ENCODE data around the gene RRBP1.
A peak's percentile ranks its signal among the peaks of the same experiment; 100 is the strongest.
"Not testable (repeated sequence)": the region's sequence is repeated elsewhere in the genome, so short reads cannot be mapped to it uniquely, and the experiment has no call there.

The RRBP1 gene

DNA sequence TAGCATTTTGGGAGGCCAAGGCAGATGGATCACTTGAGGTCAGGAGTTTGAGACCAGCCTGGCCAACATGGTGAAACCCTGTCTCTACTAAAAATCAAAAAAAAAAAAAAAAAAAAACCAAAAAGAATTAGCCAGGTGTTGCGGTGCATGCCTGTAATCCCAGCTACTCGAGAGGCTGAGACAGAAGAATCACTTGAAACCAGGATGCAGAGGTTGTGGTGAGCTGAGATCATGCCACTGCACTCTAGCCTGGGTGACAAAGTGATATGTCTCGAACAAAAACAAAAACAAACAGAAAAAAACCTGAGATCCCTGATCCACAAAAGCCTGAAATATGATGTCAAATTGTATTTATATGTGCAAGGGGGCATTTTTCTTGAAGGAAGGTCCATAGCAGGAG, 25.9 kb upstream of the RRBP1 start:
- not testable (repeated sequence) for DNase-seq

GRCh38 chr20:17706632-17707031, 24.6 kb upstream of the RRBP1 start:
- no peak for DNase-seq

DNA sequence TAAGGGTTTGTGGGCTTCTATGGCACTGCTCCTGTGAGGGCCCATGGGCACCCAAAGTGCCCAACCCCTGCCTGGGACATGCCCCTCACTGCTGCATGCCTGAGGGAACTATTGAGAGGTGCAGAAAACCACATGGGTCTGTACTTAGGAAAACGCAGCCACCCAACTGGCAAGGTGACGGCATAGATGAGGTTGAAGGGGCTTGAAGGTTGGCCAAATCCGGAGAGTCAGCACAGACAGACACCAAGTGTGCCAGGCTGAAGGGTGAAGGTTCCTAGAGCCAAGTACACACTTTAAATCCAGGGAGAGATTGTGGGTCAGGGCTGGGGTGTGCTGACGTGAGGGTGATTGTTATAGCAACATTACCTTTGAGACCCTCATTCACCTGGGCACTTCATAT, 23.9 kb upstream of the RRBP1 start:
- DNase-seq = no peak

DNA sequence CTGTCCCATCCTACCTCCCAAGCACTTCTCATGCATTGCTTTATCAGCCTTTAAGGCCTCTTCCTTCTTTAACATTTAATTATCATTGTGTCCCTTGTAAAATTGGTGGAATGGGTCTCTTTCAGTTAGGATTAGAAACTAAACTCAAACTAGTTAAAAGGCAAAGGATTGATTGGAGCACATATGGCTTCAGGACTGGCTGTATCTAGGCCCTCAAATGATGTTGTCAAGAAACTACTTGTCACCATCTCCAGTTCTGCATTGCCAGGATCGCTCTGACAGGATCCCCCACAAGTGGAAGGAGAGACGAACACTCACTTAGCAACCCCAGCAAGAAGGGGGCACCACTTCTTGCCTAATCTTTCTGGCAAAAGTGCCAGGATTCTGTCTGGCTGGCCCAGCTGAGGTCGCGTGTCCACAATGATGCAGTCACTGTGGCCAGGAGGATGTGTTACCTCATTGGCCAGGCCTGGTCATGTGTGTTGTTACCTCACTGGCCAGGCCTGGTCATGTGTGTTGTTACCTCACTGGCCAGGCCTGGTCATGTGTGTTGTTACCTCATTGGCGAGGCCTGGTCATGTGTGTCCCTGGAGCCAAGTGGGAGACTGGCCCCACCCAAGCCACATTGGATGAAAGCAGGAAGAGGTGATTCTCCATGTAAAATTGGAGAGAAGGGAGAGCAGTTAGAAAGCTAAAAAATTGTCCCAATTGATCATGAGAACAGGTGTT, 22.7 kb upstream of the RRBP1 start:
- no peak for DNase-seq

- DNase-seq = no peak
These were observed 19.8 kb upstream of the RRBP1 start for GRCh38 chr20:17701826-17702225.

GRCh38 chr20:17700637-17701036, 18.6 kb upstream of the RRBP1 start:
- DNase-seq = no peak

GRCh38 chr20:17699931-17700351, 17.9 kb upstream of the RRBP1 start, which contains the start of gene BANF2:
Gene BANF2, plus strand, starts transcription at chr20:17699966. Its CDS starts 25,060 bp downstream, at chr20:17725026.
- no peak for DNase-seq

DNA sequence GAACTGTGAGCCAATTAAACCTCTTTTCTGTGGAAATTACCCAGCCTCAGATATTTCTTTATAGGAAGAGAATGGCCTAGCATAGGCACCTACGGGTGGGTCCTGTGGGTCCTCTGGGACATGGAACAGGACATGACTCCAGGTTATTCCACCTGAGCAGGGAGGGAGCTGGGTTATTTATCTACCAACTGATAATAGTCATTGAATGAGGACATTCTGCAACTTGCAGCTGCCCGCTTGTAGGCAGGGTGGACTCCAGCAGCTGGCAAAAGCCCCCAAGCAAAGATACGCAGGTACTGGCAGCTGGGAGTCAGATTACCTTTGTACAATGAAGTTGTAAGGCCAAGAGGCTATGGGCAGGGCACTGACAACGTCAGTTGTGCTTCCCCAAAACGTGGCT, 16.3 kb upstream of the RRBP1 start:
- DNase-seq = no peak

DNA sequence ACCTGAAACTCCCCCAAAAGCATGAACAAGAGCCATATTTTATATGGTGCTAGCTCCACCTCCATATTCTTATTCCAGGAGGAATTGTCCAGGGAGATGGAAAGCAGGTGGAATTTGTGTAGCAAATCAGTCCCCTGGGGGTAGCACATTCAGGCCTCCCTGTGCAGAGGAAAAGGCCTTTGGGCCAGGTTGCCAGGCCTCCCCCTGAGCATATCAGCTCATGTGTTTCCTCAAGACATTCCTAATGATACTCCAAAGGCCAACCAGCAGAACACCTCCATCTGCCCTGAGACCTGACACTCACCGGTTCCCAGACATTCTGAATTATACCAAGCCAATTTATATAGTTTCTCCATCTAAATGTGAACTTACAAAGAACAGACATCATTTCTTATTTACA, 15.1 kb upstream of the RRBP1 start:
- no peak for DNase-seq

DNA sequence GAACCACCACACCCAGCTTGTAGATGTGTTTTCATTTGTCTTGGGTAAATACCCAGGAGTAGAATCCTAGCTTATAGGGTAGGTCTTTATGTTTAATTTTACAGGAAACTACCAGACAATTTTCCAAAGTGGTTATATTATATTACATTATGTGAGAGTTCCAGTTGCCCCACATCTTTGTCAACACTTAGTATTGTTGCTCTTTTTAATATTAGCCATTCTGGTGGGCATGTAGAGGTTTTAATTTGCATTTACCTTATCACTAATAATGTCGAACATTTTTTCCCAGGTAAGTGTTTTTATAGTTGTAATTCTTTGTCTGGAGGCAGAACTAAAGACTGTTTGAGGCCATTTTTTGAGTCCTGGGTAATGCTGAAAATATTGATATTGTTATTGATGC, 14.2 kb upstream of the RRBP1 start:
- DNase-seq = no peak

- no peak for DNase-seq
These were observed 12.7 kb upstream of the RRBP1 start for GRCh38 chr20:17694767-17695166.

DNA sequence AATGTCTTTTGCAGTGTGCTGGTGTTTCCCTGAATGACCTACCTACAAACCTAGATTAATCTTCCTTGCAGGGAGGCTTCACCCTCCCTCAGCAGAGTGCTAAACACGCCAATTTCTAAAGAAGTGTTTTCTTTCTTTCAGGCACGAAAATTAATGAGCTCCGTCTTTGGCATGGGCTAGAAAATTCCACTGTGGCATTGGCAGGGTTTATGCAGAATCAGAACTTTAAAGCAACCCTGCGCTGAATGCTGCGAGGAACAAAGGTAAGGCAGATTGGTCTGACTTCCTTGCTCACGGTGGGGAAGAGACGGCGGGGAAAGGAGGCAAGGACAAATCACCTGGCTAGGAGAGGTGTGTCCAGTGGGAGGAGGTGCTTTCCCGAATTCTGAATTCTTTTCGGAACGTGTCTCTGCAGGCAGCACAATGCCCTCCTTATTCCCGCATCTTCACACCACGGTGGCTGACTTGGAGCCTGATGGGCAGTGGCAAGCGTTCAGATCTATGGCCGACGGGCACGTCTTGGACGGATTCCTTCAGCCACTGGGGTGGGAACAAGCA, 11.5 kb upstream of the RRBP1 start:
- DNase-seq = no peak

- no peak for DNase-seq
These were observed 9.7 kb upstream of the RRBP1 start for GRCh38 chr20:17691758-17692157.

DNA sequence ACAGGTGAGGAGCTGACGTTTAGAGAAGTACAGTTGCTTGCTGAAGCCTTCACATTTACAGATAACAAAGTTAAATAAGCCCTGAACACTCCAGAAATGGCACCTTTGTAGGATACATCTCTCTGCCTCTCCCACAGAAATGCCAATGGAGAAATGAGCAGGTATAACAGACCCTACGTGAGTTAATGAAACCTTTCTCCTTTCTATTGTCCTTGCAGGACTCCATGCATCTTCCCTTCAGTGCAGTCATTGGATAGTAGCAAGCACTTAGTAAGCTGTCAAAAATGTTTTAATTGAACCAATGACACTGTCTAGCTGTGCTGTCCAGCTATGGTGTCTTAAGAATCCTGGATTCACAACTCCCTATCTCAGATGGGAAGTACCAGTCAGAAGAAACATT, 8.1 kb upstream of the RRBP1 start:
- DNase-seq = no peak

DNA sequence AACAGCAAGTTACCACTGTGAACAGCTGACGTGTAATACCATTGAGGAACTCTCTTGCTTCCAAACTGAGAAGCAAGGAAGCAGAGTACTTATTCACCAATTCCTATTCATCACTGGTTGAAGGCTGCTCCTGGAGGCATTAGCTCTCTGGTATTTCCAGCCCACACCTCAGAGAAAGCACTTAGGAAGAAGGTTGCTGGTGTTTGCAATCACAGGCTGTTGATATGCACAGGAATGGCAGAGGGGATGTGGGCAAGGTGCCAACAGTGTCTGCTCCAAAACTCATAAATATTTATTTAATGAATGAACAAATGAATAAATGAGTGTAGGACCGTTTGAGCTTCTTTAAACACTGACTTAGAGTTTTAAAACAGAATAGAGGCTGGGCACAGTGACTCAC, 6.9 kb upstream of the RRBP1 start:
- no peak for DNase-seq

DNA sequence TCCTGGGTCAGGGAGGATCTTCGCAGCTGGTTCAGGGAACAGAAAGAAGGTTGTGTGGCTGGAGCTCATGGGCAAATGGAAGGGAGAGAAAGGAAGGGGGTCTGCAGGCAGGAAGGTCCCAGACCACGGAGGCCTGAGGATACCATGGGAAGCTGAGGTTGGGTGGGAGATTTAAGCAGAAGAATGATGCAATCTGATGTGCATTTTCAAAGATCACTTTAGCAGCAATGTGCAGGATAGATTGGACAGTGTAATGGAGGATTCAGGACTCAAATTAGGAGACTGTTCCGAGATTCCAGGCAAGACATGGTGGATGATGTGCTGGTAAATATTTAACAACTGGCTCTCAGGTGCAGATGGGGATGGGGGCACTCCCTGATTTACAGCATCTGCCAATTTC, 5.8 kb upstream of the RRBP1 start:
- no peak for DNase-seq

DNA sequence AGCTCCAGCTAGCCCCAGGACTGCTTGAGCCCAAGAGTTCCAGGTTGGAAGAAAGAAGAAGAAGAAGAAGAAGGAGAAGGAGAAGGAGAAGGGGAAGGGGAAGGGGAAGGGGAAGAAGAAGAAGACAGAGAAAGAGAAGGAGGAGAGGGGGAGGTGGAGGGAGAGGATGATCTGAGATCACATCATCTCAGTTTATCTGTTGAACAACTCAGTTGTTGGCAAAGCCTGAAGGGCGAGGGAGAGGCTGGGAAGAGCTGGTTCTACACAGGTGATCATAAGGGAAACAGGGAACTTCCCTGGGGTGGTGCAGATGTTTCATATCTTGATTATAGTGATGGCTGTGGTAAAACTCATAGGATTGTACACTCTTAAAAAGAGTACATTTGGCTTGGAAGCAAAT, 3.1 kb upstream of the RRBP1 start:
- no peak for DNase-seq

GRCh38 chr20:17684077-17684888, 2.2 kb upstream of the RRBP1 start:
- no peak for DNase-seq

DNA sequence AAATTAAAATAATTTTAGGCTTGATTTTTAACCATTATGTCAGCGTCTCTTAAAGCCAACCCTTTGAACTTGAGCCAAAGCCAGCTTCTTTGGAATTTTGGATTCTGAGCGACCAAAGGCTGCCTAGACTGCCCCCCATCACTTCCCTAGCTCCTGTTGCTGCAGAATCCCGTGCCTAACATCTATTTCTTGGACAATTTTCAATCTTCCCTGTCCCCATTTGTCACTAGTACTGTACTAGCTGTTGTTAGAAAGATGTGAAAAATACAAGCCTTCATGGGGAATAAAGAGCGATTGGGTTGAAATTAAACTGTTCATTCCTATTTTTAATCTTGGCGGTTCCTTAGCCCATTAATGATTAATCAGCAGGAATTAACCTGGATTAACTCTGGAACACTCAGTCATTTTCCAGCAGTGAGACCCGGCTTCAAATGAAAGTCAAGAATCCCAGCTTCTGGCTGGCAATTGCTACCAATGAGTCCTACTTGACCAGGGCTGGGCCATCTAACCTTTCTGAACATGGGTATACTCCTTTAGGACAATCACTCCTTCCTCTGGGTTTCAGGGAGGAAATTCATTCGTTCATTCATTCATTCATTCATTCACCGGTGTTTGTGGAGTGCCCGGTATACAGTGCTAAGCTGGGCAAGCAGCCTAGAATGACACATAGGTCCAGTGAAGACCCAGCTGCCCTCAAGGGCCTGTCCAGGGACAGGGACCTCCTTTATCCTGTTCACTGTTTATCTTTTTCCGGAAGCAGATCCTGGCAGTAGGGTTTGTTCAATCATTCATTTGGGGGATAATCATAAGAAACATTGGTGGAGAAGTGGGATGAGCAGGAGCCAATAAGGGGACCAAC, 1.4 kb upstream of the RRBP1 start:
- DNase-seq = no peak

DNA sequence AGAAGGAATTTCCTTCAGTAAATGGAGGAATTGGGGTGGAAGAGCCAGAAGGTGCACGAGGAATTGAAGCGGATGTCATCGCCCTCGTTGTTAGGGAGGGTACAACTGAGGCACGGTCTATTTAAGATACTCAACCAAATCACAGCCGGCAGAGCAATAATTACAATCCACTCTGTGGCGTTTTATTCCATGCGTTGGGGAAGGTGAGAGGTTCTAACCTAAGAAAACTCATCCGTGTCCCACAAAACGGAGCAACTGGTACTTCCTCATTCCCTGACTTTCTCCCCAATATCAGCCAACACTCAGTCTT, 802 bp upstream of the RRBP1 start:
- no peak for DNase-seq

DNA sequence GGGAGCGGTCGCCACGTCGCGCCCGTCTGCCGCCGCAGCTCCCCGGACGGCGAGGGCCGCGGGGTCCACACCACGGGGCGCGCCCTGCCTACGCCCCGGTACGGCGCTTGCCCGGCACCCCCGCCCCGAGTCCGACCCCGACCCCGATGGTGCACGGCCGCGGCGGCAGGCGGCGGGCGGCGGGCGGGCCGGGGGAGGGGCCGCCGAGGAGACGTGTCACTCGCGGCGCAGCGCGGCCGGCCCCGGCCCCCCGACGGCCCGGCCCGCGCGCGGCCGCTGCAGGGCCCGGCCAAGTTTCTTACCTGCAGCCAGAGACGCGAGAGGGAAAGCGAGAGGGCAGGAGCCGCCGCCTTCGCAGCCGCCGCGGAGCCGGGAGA, 328 bp downstream of the RRBP1 start:
- DNase-seq = no peak

GRCh38 chr20:17680836-17681725, 961 bp downstream of the RRBP1 start:
- peak in 13 of 14 donors; percentile 23 to 89 (median 76) for DNase-seq

Data from C1 segment of cervical spinal cord (tissue), 14 donors.